K562 (cell line): ENCODE data around the gene PPP1R14B. TPM values are rescaled to one million over a fixed set of nuclear protein-coding genes. Genes with fewer than 3 reads are reported as not detected.

Experiments
- ARID2 ChIP-seq: fragments of 450-650 bp; IDR thresholded peaks from 2 replicates; pipeline ENCODE4 v1.6.1; 2017; ENCODE audit warnings: antibody characterized with exemption, mild to moderate bottlenecking
- DMBX1 ChIP-seq: fragments of 250-450 bp; sonication (Bioruptor Pico); IDR thresholded peaks from 2 replicates; pipeline ENCODE4 v1.8.0; 2022; ENCODE audit warnings: inconsistent platforms, mild to moderate bottlenecking, moderate library complexity, borderline replicate concordance
- FOXK1 ChIP-seq: sonication (generic); formaldehyde crosslinking; IDR thresholded peaks from 2 replicates; pipeline ENCODE4 v1.8.0; 2022; ENCODE audit warnings: missing genetic modification reagents, mild to moderate bottlenecking, borderline replicate concordance
- HMGN3 ChIP-seq: IDR thresholded peaks from 2 replicates; pipeline ENCODE4 v1.6.1; 2011; ENCODE audit warnings: borderline replicate concordance, low read depth, mild to moderate bottlenecking, mixed read lengths, low read length; ENCODE audit not compliant: insufficient read length; ENCODE audit errors: extremely low read depth
- NR2C1 ChIP-seq, 2 experiments: fragments of 450-650 bp; IDR thresholded peaks; 2 replicates each; pipeline ENCODE4 v1.6.1; 2017; ENCODE audit warnings: mild to moderate bottlenecking in 2 of 2, antibody characterized with exemption in 1 of 2, inconsistent platforms in 1 of 2, missing compliant biosample characterization in 1 of 2, missing genetic modification characterization in 1 of 2
- NR2C2 ChIP-seq, 2 experiments: fragments of 200-800 bp in 1 of 2; sonication (Bioruptor generic) in 1 of 2; sonication (generic) in 1 of 2; formaldehyde crosslinking in 1 of 2; IDR thresholded peaks; 2 replicates each; pipeline versions ENCODE4 v1.6.1 to v1.8.0; 2016 to 2022; ENCODE audit warnings: mild to moderate bottlenecking in 1 of 2, missing compliant biosample characterization in 1 of 2, missing genetic modification characterization in 1 of 2, missing genetic modification reagents in 1 of 2
- PTBP1 ChIP-seq: fragments of 200-400 bp; formaldehyde crosslinking; IDR thresholded peaks from 2 replicates; pipeline ENCODE4 v1.6.1; 2017; ENCODE audit warnings: low read depth, low read length
- RBM34 ChIP-seq: fragments of 200-400 bp; formaldehyde crosslinking; IDR thresholded peaks from 2 replicates; pipeline ENCODE4 v1.6.1; 2018; ENCODE audit warnings: low read length, borderline replicate concordance; ENCODE audit not compliant: insufficient read depth
- SIN3A ChIP-seq, 2 experiments: fragments of 150-350 bp in 1 of 2; IDR thresholded peaks; 2 replicates each; pipeline ENCODE4 v1.6.1; 2011 to 2016; ENCODE audit warnings: borderline replicate concordance in 2 of 2, low read depth in 2 of 2, low read length in 2 of 2, mild to moderate bottlenecking in 2 of 2, moderate library complexity in 2 of 2; ENCODE audit not compliant: control insufficient read depth in 1 of 2
- TAF1 ChIP-seq: IDR thresholded peaks from 2 replicates; pipeline ENCODE4 v1.6.1; 2011; ENCODE audit warnings: mild to moderate bottlenecking, low read length, moderate library complexity; ENCODE audit not compliant: insufficient read depth, control insufficient read depth, severe bottlenecking; ENCODE audit errors: extremely low read depth
- ZBTB49 ChIP-seq: sonication (generic); formaldehyde crosslinking; IDR thresholded peaks from 2 replicates; pipeline ENCODE4 v1.8.0; 2022; ENCODE audit warnings: missing genetic modification reagents, mild to moderate bottlenecking, borderline replicate concordance
- ZNF184 ChIP-seq: sonication (generic); formaldehyde crosslinking; IDR thresholded peaks from 2 replicates; pipeline ENCODE4 v1.5.0; 2020; ENCODE audit warnings: missing genetic modification reagents
- ZSCAN32 ChIP-seq: fragments of 450-650 bp; formaldehyde crosslinking; IDR thresholded peaks from 2 replicates; pipeline ENCODE4 v1.4.0; 2020; ENCODE audit warnings: mild to moderate bottlenecking, moderate library complexity
- polyA plus RNA-seq, 8 experiments: library from polyadenylated mRNA; depleted of rRNA in 4 of 8; stranded (reverse) in 5 of 8; unstranded in 3 of 8; fragments of >200 nt; fragmentation: Nextera tagmentation in 2 of 8; fragmentation: Illumina TruSeq in 1 of 8; extraction: Ambion mirVana in 2 of 8; extraction: Trizol in 1 of 8; gene quantifications; 2 replicates each; pipeline versions ENCODE4 v1.2.1 to v1.2.3, GENCODE V29; 2011 to 2014; ENCODE audit warnings: inconsistent platforms in 1 of 8, missing spikeins in 1 of 8
- total RNA-seq, 7 experiments: library from RNA; depleted of rRNA in 6 of 7; stranded (reverse); fragments of >200 nt in 6 of 7; fragmentation: Illumina TruSeq in 2 of 7; extraction: Trizol in 2 of 7; gene quantifications; 2 replicates each; pipeline versions ENCODE4 v1.2.1 to v1.2.3, GENCODE V29; 2011 to 2021; ENCODE audit warnings: low replicate concordance in 1 of 7
- TF ChIP-seq, protein P1 (sequence below): fragments of 200-800 bp; sonication (Bioruptor generic); IDR thresholded peaks from 2 replicates; pipeline ENCODE4 v1.6.1; 2016; ENCODE audit warnings: missing genetic modification characterization, missing compliant biosample characterization
- TF ChIP-seq, protein P2 (sequence below), 2 experiments: fragments of 450-650 bp in 1 of 2; sonication (generic) in 1 of 2; formaldehyde crosslinking in 1 of 2; IDR thresholded peaks in 1 of 2; conservative IDR thresholded peaks in 1 of 2; 2 replicates each; pipeline versions ENCODE4 v1.6.1 to v1.8.1; 2016 to 2023; ENCODE audit warnings: mild to moderate bottlenecking in 2 of 2, moderate library complexity in 2 of 2, inconsistent platforms in 1 of 2, missing genetic modification reagents in 1 of 2

PPP1R14B gene
- total and polyA plus RNA-seq, 9 of the 15 experiments (the other 6 are each of a cell fraction or from before 2014, with no cell fraction given) = 7.7 to 566 (median 212) TPM

DNA sequence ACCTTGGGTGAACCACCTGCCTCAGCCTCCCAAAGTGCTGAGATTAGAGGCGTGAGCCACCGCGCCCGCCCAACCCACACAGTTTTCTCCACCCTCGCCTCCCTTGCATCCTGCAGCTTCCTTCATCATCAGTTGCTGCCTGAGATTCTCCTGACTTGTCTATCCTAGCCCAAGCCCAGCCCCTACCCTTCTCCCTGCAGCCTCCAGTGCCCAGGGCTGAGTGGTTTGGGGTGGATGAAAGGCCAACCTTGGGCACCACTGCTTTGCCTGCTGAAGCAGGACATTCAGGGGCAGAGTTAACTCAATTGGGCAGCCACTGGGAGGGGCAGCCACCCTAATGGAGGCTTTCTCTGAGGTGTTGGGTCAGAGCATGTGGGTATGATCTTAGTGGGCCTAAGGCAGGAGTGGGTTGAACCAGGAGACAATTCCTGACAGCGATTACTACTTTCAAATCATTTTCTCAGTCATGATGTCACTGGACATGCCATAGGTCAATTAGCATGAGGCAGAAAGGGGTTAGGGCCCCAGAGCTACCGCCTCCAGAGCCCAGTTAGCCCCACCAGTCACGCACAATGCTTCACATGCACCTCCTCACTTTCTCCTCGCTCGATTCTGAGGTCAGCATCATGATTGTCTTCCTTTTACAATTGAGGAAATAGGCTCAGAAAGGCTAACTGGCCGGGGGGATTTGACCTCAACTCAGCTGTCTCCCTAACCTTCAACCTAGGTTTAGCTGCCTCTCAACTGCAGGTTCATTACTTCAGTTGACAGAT is 6.9 kb downstream of the PPP1R14B start (continued):
- TF ChIP-seq, protein P1, sequence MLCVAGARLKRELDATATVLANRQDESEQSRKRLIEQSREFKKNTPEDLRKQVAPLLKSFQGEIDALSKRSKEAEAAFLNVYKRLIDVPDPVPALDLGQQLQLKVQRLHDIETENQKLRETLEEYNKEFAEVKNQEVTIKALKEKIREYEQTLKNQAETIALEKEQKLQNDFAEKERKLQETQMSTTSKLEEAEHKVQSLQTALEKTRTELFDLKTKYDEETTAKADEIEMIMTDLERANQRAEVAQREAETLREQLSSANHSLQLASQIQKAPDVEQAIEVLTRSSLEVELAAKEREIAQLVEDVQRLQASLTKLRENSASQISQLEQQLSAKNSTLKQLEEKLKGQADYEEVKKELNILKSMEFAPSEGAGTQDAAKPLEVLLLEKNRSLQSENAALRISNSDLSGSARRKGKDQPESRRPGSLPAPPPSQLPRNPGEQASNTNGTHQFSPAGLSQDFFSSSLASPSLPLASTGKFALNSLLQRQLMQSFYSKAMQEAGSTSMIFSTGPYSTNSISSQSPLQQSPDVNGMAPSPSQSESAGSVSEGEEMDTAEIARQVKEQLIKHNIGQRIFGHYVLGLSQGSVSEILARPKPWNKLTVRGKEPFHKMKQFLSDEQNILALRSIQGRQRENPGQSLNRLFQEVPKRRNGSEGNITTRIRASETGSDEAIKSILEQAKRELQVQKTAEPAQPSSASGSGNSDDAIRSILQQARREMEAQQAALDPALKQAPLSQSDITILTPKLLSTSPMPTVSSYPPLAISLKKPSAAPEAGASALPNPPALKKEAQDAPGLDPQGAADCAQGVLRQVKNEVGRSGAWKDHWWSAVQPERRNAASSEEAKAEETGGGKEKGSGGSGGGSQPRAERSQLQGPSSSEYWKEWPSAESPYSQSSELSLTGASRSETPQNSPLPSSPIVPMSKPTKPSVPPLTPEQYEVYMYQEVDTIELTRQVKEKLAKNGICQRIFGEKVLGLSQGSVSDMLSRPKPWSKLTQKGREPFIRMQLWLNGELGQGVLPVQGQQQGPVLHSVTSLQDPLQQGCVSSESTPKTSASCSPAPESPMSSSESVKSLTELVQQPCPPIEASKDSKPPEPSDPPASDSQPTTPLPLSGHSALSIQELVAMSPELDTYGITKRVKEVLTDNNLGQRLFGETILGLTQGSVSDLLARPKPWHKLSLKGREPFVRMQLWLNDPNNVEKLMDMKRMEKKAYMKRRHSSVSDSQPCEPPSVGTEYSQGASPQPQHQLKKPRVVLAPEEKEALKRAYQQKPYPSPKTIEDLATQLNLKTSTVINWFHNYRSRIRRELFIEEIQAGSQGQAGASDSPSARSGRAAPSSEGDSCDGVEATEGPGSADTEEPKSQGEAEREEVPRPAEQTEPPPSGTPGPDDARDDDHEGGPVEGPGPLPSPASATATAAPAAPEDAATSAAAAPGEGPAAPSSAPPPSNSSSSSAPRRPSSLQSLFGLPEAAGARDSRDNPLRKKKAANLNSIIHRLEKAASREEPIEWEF (CRISPR knock-in tag) = peak; percentile 80; the same call in 1 of the 2 replicates
- TF ChIP-seq ZNF184 (CRISPR knock-in tag) = no peak
- TF ChIP-seq ZSCAN32 (CRISPR knock-in tag) = 0 out of 2 replicates have a peak, but pooled peaks have one; percentile 2
- TF ChIP-seq DMBX1 = peak; percentile 20; the same call in 1 of the 2 replicates
- TF ChIP-seq NR2C1 (IDR thresholded peaks at IDR 0.05) = no peak; the same call in 1 of the 2 replicates
- TF ChIP-seq NR2C1 (tag; IDR thresholded peaks at IDR 0.05) = peak; percentile 52; the same call in 1 of the 2 replicates
- TF ChIP-seq HMGN3 = no peak
- no peak for TF ChIP-seq PTBP1
- TF ChIP-seq TAF1 = peak; percentile 37
- TF ChIP-seq, protein P2, sequence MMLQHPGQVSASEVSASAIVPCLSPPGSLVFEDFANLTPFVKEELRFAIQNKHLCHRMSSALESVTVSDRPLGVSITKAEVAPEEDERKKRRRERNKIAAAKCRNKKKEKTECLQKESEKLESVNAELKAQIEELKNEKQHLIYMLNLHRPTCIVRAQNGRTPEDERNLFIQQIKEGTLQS (IDR thresholded peaks at IDR 0.05) = no peak
- TF ChIP-seq, protein P2 (CRISPR knock-in tag; conservative IDR thresholded peaks at IDR 0.05) = no peak
- no peak for TF ChIP-seq ARID2
- TF ChIP-seq ZBTB49 = no peak
- TF ChIP-seq SIN3A (IDR thresholded peaks at IDR 0.05; ENCODE audit: borderline replicate concordance in 2 of 2, control insufficient read depth in 1 of 2, low read depth in 2 of 2, low read length in 2 of 2) = peak in 1 of 2 experiments; percentile 20; a peak in 1 of 4 replicates
- TF ChIP-seq RBM34 = no peak
- TF ChIP-seq FOXK1 (CRISPR knock-in tag) = peak; percentile 28; the same call in 1 of the 2 replicates
- peak; percentile 5; the same call in 1 of the 2 replicates for TF ChIP-seq NR2C2 (CRISPR knock-in tag; IDR thresholded peaks at IDR 0.05)
- TF ChIP-seq NR2C2 (tag; IDR thresholded peaks at IDR 0.05) = no peak
